IMR-90 (cell line): ENCODE data around the gene TRAPPC14. TPM values are rescaled to one million over a fixed set of nuclear protein-coding genes. Genes with fewer than 3 reads are reported as not detected.

Experiments
- ATAC-seq: fragments of 200-7000 bp; cut with Tn5 transposase; 2 replicates; pipeline ENCODE4 v1.9.1; 2020; ENCODE audit warnings: low read depth, mild to moderate bottlenecking, moderate library complexity
- BruUV-seq: library from RNA; stranded (reverse); fragments of 400-500 nt; replicated peaks from 2 replicates; lab custom pipeline; 2021; lab: Mats Ljungman, UMichigan
- CTCF ChIA-PET: fragments of 300-600 bp; formaldehyde crosslinking; extraction: SDS; loops from one replicate; lab custom pipeline; 2021; ENCODE audit warnings: antibody characterized with exemption; lab: Yijun Ruan, JAX
- POLR2A ChIA-PET: fragments of 300-600 bp; sonication (Branson Sonifier 250); formaldehyde crosslinking; loops from one replicate; lab custom pipeline; 2022; ENCODE audit warnings: antibody characterized with exemption; ENCODE audit not compliant: unreplicated experiment; lab: Charles Lee
- DNase-seq: peaks from one replicate; pipeline ENCODE4 v3.0.0; 2013
- H2AFZ ChIP-seq: replicated peaks from 2 replicates; pipeline ENCODE3; 2013; ENCODE audit warnings: low read length, mild to moderate bottlenecking; ENCODE audit not compliant: poor library complexity
- H2AK5ac ChIP-seq: 2 replicates; pipeline ENCODE4 v1.6.1; 2013; ENCODE audit warnings: low read depth, low read length, inconsistent platforms
- H2AK9ac ChIP-seq: replicated peaks from 2 replicates; pipeline ENCODE3; 2013; ENCODE audit warnings: mild to moderate bottlenecking, low read depth, low read length, moderate library complexity; ENCODE audit not compliant: poor library complexity
- H2BK120ac ChIP-seq: 2 replicates; pipeline ENCODE4 v1.6.1; 2013; ENCODE audit warnings: low read depth, low read length, inconsistent platforms
- H2BK15ac ChIP-seq: 3 replicates; pipeline ENCODE4 v1.6.1; 2013; ENCODE audit warnings: low read depth, low read length, inconsistent platforms
- H2BK20ac ChIP-seq: 2 replicates; pipeline ENCODE4 v1.6.1; 2013; ENCODE audit warnings: low read depth, mild to moderate bottlenecking, inconsistent platforms, low read length, moderate library complexity
- H2BK5ac ChIP-seq: 2 replicates; pipeline ENCODE4 v1.6.1; 2013; ENCODE audit warnings: mild to moderate bottlenecking, low read depth, low read length, inconsistent platforms; ENCODE audit not compliant: poor library complexity, severe bottlenecking
- H3K14ac ChIP-seq: replicated peaks from 2 replicates; pipeline ENCODE4 v1.6.1; 2013; ENCODE audit warnings: low read depth, low read length, inconsistent platforms
- H3K18ac ChIP-seq: 2 replicates; pipeline ENCODE4 v1.6.1; 2013; ENCODE audit warnings: low read depth, low read length, control low read depth
- H3K23ac ChIP-seq: 2 replicates; pipeline ENCODE4 v1.6.1; 2013; ENCODE audit warnings: low read depth, low read length, inconsistent platforms
- H3K27ac ChIP-seq: 2 replicates; pipeline ENCODE4 v1.5.1; 2013; ENCODE audit warnings: mild to moderate bottlenecking, control low read depth, low read length; ENCODE audit not compliant: insufficient read depth
- H3K27me3 ChIP-seq: 2 replicates; pipeline ENCODE4 v1.6.1; 2013; ENCODE audit warnings: low read length; ENCODE audit not compliant: control insufficient read depth, insufficient read depth
- H3K36me3 ChIP-seq: 2 replicates; pipeline ENCODE4 v1.6.1; 2013; ENCODE audit warnings: low read length, mixed read lengths; ENCODE audit not compliant: control insufficient read depth, insufficient read depth
- H3K4ac ChIP-seq: 2 replicates; pipeline ENCODE4 v1.6.1; 2013; ENCODE audit warnings: low read depth, low read length, inconsistent platforms
- H3K4me1 ChIP-seq: 2 replicates; pipeline ENCODE4 v1.6.1; 2013; ENCODE audit warnings: low read length, mixed read lengths; ENCODE audit not compliant: control insufficient read depth, insufficient read depth
- H3K4me2 ChIP-seq: 2 replicates; pipeline ENCODE4 v1.6.1; 2013; ENCODE audit warnings: low read depth, mild to moderate bottlenecking, control low read depth, low read length, moderate library complexity
- H3K4me3 ChIP-seq: 2 replicates; pipeline ENCODE4 v1.5.1; 2013; ENCODE audit warnings: low read depth, mild to moderate bottlenecking, control low read depth, low read length, moderate library complexity; ENCODE audit not compliant: insufficient read depth
- H3K56ac ChIP-seq: 2 replicates; pipeline ENCODE4 v1.6.1; 2013; ENCODE audit warnings: low read length, inconsistent platforms; ENCODE audit not compliant: insufficient read depth; ENCODE audit errors: extremely low read depth
- H3K79me1 ChIP-seq, 2 experiments: 2 replicates each; pipeline ENCODE4 v1.6.1; 2013; ENCODE audit warnings: low read length in 2 of 2, inconsistent platforms in 1 of 2, low read depth in 1 of 2
- H3K9ac ChIP-seq: 2 replicates; pipeline ENCODE4 v1.6.1; 2013; ENCODE audit warnings: low read depth, low read length, control low read depth
- H3K9me1 ChIP-seq: 2 replicates; pipeline ENCODE4 v1.6.1; 2013; ENCODE audit warnings: low read length, inconsistent platforms; ENCODE audit not compliant: insufficient read depth
- H3K9me3 ChIP-seq: 2 replicates; pipeline ENCODE4 v1.6.1; 2013; ENCODE audit warnings: low read length; ENCODE audit not compliant: control insufficient read depth, insufficient read depth
- H4K20me1 ChIP-seq: 2 replicates; pipeline ENCODE4 v1.6.1; 2013; ENCODE audit warnings: low read length, inconsistent platforms; ENCODE audit not compliant: insufficient read depth
- H4K5ac ChIP-seq: 2 replicates; pipeline ENCODE4 v1.6.1; 2013; ENCODE audit warnings: mild to moderate bottlenecking, low read depth, low read length, control low read depth
- H4K8ac ChIP-seq, 2 experiments: 2 replicates each; pipeline ENCODE4 v1.6.1; 2013; ENCODE audit warnings: low read depth in 2 of 2, low read length in 2 of 2, control low read depth in 1 of 2, inconsistent platforms in 1 of 2
- H4K91ac ChIP-seq: 2 replicates; pipeline ENCODE4 v1.6.1; 2013; ENCODE audit warnings: low read depth, low read length, inconsistent platforms; ENCODE audit not compliant: insufficient read depth
- MAZ ChIP-seq: IDR thresholded peaks from 2 replicates; pipeline ENCODE4 v1.6.1; 2012; ENCODE audit warnings: low read depth, mild to moderate bottlenecking, low read length, improper control_type of control experiment, moderate library complexity, borderline replicate concordance
- RCOR1 ChIP-seq: IDR thresholded peaks from 2 replicates; pipeline ENCODE4 v1.6.1; 2012; ENCODE audit warnings: mild to moderate bottlenecking, low read length, improper control_type of control experiment; ENCODE audit not compliant: insufficient replicate concordance
- WGBS, 2 experiments: methylation state at CpG; one replicate each; pipeline versions ENCODE4 v1.1.5 to v1.1.7; 2013; ENCODE audit warnings: missing lambda C conversion rate in 2 of 2; ENCODE audit not compliant: insufficient read length in 1 of 2; ENCODE audit errors: extremely low coverage in 2 of 2; 5-methylcytosine and 5-hydroxymethylcytosine counted together
- dilution Hi-C: fragments of 300-500 bp; cut with HindIII; formaldehyde crosslinking; loops from one replicate; pipeline ENCODE4 v1.14.3; 2018; ENCODE audit warnings: low sequenced_read_pairs; ENCODE audit not compliant: unreplicated experiment
- in situ Hi-C: fragments of 300-500 bp; cut with MboI; formaldehyde crosslinking; loops from 3 replicates; pipeline ENCODE4 v1.14.3; 2019; ENCODE audit warnings: low sequenced_read_pairs, inconsistent platforms, mixed read lengths
- intact Hi-C: fragments of 100-400 bp; cut with micrococcal nuclease; formaldehyde crosslinking; loops from 2 replicates; pipeline ENCODE4 v1.10.0; 2022
- polyA plus RNA-seq, 3 experiments: library from polyadenylated mRNA; depleted of rRNA; stranded (reverse); fragments of >200 nt; gene quantifications; 2 replicates each; pipeline ENCODE4 v1.2.3, GENCODE V29; 2012; ENCODE audit warnings: low replicate concordance in 1 of 3
- total RNA-seq: library from RNA; depleted of rRNA; stranded (reverse); fragments of >200 nt; gene quantifications from 2 replicates; pipeline ENCODE4 v1.2.3, GENCODE V29; 2012
- TF ChIP-seq, protein P1 (sequence below): fragments of 150-350 bp; IDR thresholded peaks from 2 replicates; pipeline ENCODE4 v1.6.1; 2017; ENCODE audit warnings: mild to moderate bottlenecking, antibody characterized with exemption, low read length, low read depth

The TRAPPC14 gene
- total and polyA plus RNA-seq, 2 of the 4 experiments (the other 2 are of a cell fraction) = 4.5 to 15.9 TPM

DNA sequence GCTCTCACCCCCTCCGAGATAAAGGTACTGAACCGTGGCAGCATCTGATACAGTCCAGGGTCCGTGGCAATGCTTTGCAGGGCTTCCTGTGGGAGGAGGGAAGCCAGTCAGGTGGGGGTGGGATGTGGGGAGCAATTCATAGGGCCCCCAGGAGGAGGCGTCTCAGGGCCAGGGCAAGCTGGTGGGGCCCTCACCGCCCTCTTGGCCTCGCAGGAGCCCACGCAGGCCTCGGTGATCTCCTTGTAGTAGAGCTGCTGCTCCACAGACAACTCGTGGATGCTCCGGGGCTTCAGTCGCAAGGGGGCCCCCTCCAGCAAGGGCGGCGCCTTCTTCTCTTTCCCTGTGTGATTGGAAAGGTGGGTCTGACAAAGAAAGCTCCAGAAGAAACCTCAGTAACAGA, 46.6 kb downstream of the TRAPPC14 start:
- Histone ChIP-seq H2BK20ac (no peak overlapping the region), H3K4me1 (no peaks in the 10 kb centered on the region), H3K4me2 (no peak overlapping the region), H3K27ac (no peak overlapping the region), H4K5ac (no peak overlapping the region), H3K4me3 (no peak overlapping the region), H4K8ac (no peak overlapping the region), H3K14ac (no peak overlapping the region), H3K9me3 (no peaks in the 10 kb centered on the region), H3K36me3 (peaks cover 59% of the 10 kb centered on the region), H2BK5ac (no peak overlapping the region), H3K18ac (no peak overlapping the region), H3K23ac (no peak overlapping the region), H2BK15ac (no peak overlapping the region), H3K27me3 (no peaks in the 10 kb centered on the region), H2BK120ac (no peak overlapping the region), H3K4ac (no peak overlapping the region), H3K9me1 (no peaks in the 10 kb centered on the region), H2AK9ac (no peak overlapping the region), H3K9ac (no peak overlapping the region), H4K20me1 (no peaks in the 10 kb centered on the region; the same call in 1 of the 2 replicates), H3K79me1 (peaks cover 0 to 18% of the 10 kb centered on the region in 2 experiments; a peak in 1 of 4 replicates), H4K91ac (no peak overlapping the region), H2AK5ac (no peak overlapping the region), H3K56ac (no peak overlapping the region), H2AFZ (no peak overlapping the region)
- ChIA-PET POLR2A (interaction anchor here (0.6 kb wide), 1 partner anchor 22 kb away, joined by 8 read pairs; no protein-coding TSS in a partner anchor), CTCF (interaction anchor here (0.5 kb wide), 1 partner anchor 19 kb away, joined by 3 read pairs; no protein-coding TSS in a partner anchor)
- dilution Hi-C loops = no loop called here
- intact Hi-C loops = no loop called here
- ATAC-seq (no peak), DNase-seq (no peak)
- TF ChIP-seq RCOR1 (no peak), MAZ (no peak)
- TF ChIP-seq, protein P1, sequence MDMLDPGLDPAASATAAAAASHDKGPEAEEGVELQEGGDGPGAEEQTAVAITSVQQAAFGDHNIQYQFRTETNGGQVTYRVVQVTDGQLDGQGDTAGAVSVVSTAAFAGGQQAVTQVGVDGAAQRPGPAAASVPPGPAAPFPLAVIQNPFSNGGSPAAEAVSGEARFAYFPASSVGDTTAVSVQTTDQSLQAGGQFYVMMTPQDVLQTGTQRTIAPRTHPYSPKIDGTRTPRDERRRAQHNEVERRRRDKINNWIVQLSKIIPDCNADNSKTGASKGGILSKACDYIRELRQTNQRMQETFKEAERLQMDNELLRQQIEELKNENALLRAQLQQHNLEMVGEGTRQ = no peak
- no TSS peak for BruUV-seq
- WGBS, 2 experiments = no CpG with 5 or more reads among the region's 13 CpGs
- in situ Hi-C loops = no loop called here
